Osteoblast (primary cell): ENCODE measurements around the gene MRC2. TPM values are rescaled to one million over a fixed set of nuclear protein-coding genes. Genes with fewer than 3 reads are reported as not detected.

Experiments used
- DNase-seq: peaks from one replicate; pipeline ENCODE4 v3.0.0; 2011; ENCODE audit warnings: low spot score, mixed read lengths; ENCODE audit not compliant: insufficient read length; ENCODE audit errors: missing footprints
- H2AFZ ChIP-seq: 2 replicates; pipeline ENCODE4 v1.6.0; 2011; ENCODE audit warnings: mild to moderate bottlenecking, low read length
- H3K27ac ChIP-seq: 2 replicates; pipeline ENCODE4 v1.5.1; 2011; ENCODE audit warnings: mild to moderate bottlenecking, low read depth, low read length, moderate library complexity
- H3K27me3 ChIP-seq: 2 replicates; pipeline ENCODE4 v1.6.0; 2012; ENCODE audit warnings: mild to moderate bottlenecking, control low read depth, inconsistent platforms, low read length, moderate library complexity; ENCODE audit not compliant: insufficient read depth
- H3K36me3 ChIP-seq: 2 replicates; pipeline ENCODE4 v1.5.1; 2011; ENCODE audit warnings: mild to moderate bottlenecking, low read length, control low read depth, moderate library complexity; ENCODE audit not compliant: insufficient read depth
- H3K4me1 ChIP-seq: 2 replicates; pipeline ENCODE4 v1.5.1; 2011; ENCODE audit warnings: mild to moderate bottlenecking, low read length, control low read depth, moderate library complexity; ENCODE audit not compliant: insufficient read depth
- H3K4me2 ChIP-seq: 2 replicates; pipeline ENCODE4 v1.6.0; 2011; ENCODE audit warnings: mild to moderate bottlenecking, low read length; ENCODE audit not compliant: insufficient read depth
- H3K4me3 ChIP-seq: fragments of 200-600 bp; sonication (generic); 3 replicates; pipeline ENCODE4 v1.5.1; 2012; ENCODE audit warnings: mild to moderate bottlenecking, low read length, inconsistent platforms; ENCODE audit not compliant: insufficient read depth
- H3K79me2 ChIP-seq: 2 replicates; pipeline ENCODE4 v1.6.0; 2012; ENCODE audit warnings: mild to moderate bottlenecking, low read length, control low read depth, inconsistent platforms; ENCODE audit not compliant: insufficient read depth
- H3K9me3 ChIP-seq: 2 replicates; pipeline ENCODE4 v1.5.1; 2011; ENCODE audit warnings: low read depth, low read length, control low read depth
- H4K20me1 ChIP-seq: 2 replicates; pipeline ENCODE4 v1.6.0; 2012; ENCODE audit warnings: mild to moderate bottlenecking, low read length, control low read depth; ENCODE audit not compliant: insufficient read depth
- total RNA-seq: library from RNA; depleted of rRNA; stranded (reverse); fragments of >200 nt; gene quantifications from 2 replicates; pipeline ENCODE4 v1.2.3, GENCODE V29; 2012
- TF ChIP-seq, protein P1 (sequence below): IDR thresholded peaks from 2 replicates; pipeline ENCODE4 v1.5.1; 2011; ENCODE audit warnings: mild to moderate bottlenecking, low read depth, low read length, moderate library complexity; ENCODE audit errors: extremely low read depth

MRC2 gene
- total RNA-seq, 1 donor = 552 TPM

DNA sequence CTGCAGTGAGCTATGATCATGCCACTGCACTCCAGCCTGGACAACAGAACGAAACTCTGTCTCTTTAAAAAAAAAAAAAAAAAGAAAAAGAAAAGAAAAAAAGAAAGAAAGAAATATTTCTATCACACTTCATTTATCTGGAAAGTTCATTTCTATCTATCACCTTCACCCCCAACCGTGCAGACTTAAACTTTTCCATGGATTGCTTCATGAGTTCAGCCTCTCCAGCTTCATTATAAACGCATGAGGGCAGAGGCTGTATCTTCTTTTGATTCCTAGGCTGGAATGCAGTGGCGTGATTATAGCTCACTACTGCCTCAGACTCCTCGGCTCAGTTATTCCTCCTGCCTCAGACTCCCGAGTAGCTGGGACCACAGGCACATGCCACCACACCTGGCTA lies 28.2 kb downstream of the MRC2 start:
- no peak for DNase-seq
- H3K4me2 ChIP-seq = no peak overlapping the region
- H3K4me1 ChIP-seq = peaks cover 39% of the 10 kb centered on the region
- H3K79me2 ChIP-seq = peaks cover 86% of the 10 kb centered on the region
- peaks cover under 1% of the 10 kb centered on the region for H3K9me3 ChIP-seq
- TF ChIP-seq, protein P1, sequence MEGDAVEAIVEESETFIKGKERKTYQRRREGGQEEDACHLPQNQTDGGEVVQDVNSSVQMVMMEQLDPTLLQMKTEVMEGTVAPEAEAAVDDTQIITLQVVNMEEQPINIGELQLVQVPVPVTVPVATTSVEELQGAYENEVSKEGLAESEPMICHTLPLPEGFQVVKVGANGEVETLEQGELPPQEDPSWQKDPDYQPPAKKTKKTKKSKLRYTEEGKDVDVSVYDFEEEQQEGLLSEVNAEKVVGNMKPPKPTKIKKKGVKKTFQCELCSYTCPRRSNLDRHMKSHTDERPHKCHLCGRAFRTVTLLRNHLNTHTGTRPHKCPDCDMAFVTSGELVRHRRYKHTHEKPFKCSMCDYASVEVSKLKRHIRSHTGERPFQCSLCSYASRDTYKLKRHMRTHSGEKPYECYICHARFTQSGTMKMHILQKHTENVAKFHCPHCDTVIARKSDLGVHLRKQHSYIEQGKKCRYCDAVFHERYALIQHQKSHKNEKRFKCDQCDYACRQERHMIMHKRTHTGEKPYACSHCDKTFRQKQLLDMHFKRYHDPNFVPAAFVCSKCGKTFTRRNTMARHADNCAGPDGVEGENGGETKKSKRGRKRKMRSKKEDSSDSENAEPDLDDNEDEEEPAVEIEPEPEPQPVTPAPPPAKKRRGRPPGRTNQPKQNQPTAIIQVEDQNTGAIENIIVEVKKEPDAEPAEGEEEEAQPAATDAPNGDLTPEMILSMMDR = no peak
- H3K27me3 ChIP-seq = no peaks in the 10 kb centered on the region
- peaks cover 28% of the 10 kb centered on the region for H3K36me3 ChIP-seq
- no peak overlapping the region for H3K4me3 ChIP-seq
- H2AFZ ChIP-seq = no peak overlapping the region
- peaks cover 56% of the 10 kb centered on the region for H4K20me1 ChIP-seq
- H3K27ac ChIP-seq = no peak overlapping the region

DNA sequence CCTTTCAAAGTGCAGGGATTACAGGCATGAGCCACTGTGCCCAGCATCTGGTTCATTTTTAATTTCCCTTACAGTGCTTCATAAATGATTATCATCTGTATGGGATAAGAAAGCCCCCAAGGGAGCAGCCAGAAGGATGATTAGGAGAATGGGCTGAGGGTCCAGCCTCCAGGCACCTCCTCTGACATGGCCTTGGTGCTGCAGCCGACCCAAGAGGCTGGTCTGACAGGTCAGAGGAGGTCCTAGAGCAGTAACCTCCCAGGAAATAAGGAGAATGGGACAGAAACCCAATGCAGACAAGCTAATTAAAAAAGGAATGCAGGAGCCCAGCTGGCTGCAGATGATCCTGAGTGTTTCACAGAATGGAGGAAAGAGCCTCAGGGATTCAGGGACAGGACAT lies 29.0 kb downstream of the MRC2 start:
- Histone ChIP-seq H3K4me1 (peaks cover 33% of the 10 kb centered on the region), H3K27ac (peak overlapping the region; percentile 7), H3K27me3 (no peaks in the 10 kb centered on the region), H3K9me3 (peaks cover 4% of the 10 kb centered on the region), H3K79me2 (peaks cover 87% of the 10 kb centered on the region), H4K20me1 (peaks cover 62% of the 10 kb centered on the region), H3K4me3 (no peak overlapping the region), H3K4me2 (no peak overlapping the region), H3K36me3 (peaks cover 28% of the 10 kb centered on the region), H2AFZ (no peak overlapping the region)
- peak; percentile 72 for DNase-seq
- TF ChIP-seq, protein P1 = no peak

DNA sequence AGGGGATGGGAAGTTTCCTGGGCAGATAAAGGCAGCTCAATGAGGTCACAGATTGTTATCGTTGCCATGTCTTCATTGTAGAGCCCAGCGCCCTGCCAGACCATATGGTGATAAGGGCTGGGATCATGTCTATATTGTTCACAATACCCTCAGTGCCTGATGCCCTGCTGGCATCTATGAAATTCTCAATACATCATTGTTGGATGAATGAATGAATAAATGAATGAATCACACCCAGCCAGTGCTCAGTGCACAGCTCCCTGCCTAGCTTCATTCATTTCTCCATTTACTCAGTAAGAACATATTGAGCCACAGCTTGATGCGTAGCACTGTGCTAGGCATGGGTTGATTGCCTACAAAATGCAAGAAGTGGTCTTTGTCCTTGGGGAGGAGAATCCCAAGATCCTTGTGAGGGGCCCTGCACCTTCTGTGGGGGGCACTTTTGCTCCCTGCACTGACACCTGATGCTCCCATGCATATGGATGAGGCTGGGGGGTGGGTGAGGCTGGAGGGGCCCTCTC lies 29.7 kb downstream of the MRC2 start:
- DNase-seq = no peak
- peaks cover 27% of the 10 kb centered on the region for H3K4me1 ChIP-seq
- peaks cover 28% of the 10 kb centered on the region for H3K36me3 ChIP-seq
- H3K4me2 ChIP-seq = no peak overlapping the region
- no peaks in the 10 kb centered on the region for H3K27me3 ChIP-seq
- H3K9me3 ChIP-seq = peaks cover 4% of the 10 kb centered on the region
- H3K79me2 ChIP-seq = peaks cover 88% of the 10 kb centered on the region
- TF ChIP-seq, protein P1 = no peak
- H4K20me1 ChIP-seq = peaks cover 66% of the 10 kb centered on the region
- H3K4me3 ChIP-seq = no peak overlapping the region
- H3K27ac ChIP-seq = no peak overlapping the region
- H2AFZ ChIP-seq = no peak overlapping the region

DNA sequence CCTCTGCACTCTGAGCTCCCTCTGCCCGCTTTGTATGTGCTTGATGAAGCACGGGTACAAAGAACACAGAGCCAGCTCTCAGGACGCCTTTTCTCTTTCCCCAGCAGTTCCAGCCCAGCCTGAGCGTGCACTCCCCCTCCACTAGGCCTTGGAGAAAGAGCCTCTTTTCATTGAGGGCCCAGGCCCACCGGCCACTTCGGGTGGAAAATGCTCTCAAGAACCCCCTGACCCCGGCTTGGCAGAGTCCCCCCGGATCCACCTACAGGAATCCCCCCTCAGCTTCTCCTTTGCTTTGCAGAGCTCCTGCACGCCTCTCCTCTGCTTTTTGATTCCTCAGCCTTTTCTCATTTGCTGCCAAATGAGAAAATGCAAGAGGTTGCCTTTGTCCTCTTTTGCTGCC lies 30.2 kb downstream of the MRC2 start:
- Histone ChIP-seq H3K36me3 (peaks cover 28% of the 10 kb centered on the region), H3K4me3 (no peak overlapping the region), H2AFZ (no peak overlapping the region), H3K27ac (no peak overlapping the region), H3K79me2 (peaks cover 89% of the 10 kb centered on the region), H4K20me1 (peaks cover 66% of the 10 kb centered on the region), H3K4me2 (no peak overlapping the region), H3K4me1 (peaks cover 26% of the 10 kb centered on the region), H3K9me3 (peaks cover 4% of the 10 kb centered on the region), H3K27me3 (no peaks in the 10 kb centered on the region)
- no peak for DNase-seq
- TF ChIP-seq, protein P1 = no peak
